Vagina (tissue), 2 donors: Measurements from ENCODE around the gene SCO2.

Experiments used
- CTCF ChIP-seq, 3 experiments: fragments of 450-650 bp in 2 of 3; fragments of 200-600 bp in 1 of 3; sonication (generic) in 1 of 3; IDR thresholded peaks; one replicate each; pipeline ENCODE4 v1.5.1; 2017 to 2019; ENCODE audit warnings: antibody characterized with exemption in 3 of 3, mild to moderate bottlenecking in 2 of 3, moderate library complexity in 2 of 3
- POLR2A ChIP-seq, 2 donors: fragments of 450-650 bp; IDR thresholded peaks; one replicate each; pipeline ENCODE4 v1.6.1; 2017; ENCODE audit warnings: antibody characterized with exemption in 2 of 2, mild to moderate bottlenecking in 2 of 2, moderate library complexity in 2 of 2

GRCh38 chr22:50487290-50488005 lies 38.0 kb downstream of the SCO2 start:
- TF ChIP-seq CTCF (IDR thresholded peaks at IDR 0.05) = no peak
- TF ChIP-seq POLR2A (IDR thresholded peaks at IDR 0.05) = no peak
